ENCODE data around the gene CD55. TPM values are rescaled to one million over a fixed set of nuclear protein-coding genes. Genes with fewer than 3 reads are reported as not detected.

The CD55 gene
- total and polyA plus RNA-seq, 2 of the 8 experiments (the other 6 are each of a cell fraction or from before 2014, with no cell fraction given) = 20.1 to 22.8 TPM

DNA sequence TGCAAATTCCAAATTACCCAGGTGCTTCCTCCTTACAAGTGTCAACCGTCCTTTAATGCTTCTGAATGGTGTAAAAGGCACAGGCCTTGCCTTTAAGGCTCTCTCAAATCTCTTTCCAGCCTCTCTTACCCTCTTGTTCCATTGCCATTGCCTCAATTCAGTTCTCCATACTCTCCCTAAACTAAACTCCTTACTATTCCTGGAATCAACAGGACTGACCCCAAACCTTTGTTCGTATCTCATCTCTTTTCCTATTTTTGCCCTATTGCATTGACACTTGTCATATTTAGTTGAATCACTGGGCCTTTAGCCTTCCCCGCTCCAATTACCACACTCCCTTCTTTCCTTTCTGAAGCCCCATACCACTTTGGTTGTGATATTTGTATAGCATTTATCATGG is 3.9 kb upstream of the CD55 start (continued):
- TF ChIP-seq SAP30 (IDR thresholded peaks at IDR 0.05; ENCODE audit: insufficient read depth, insufficient replicate concordance, low read length) (no peak), RNF2 (IDR thresholded peaks at IDR 0.05; ENCODE audit: borderline replicate concordance, low read depth, low read length, missing control alignments, poor library complexity, severe bottlenecking) (no peak)
